ENCODE results near the gene STIMATE. TPM values are rescaled to one million over a fixed set of nuclear protein-coding genes. Genes with fewer than 3 reads are reported as not detected.
A peak's percentile ranks its signal among the peaks of the same experiment; 100 is the strongest.

The STIMATE gene
- total and polyA plus RNA-seq, 4 donors = 14.0 to 24.4 (median 20.9) TPM

GRCh38 chr3:52830535-52831258, 66.7 kb downstream of the STIMATE start, which contains the start of gene ITIH4:
Gene ITIH4 (minus strand): TSS chr3:52830672. CDS start chr3:52830642, 30 bp downstream.
- H3K9ac ChIP-seq (ENCODE audit: low read depth in 1 of 2, low read length in 2 of 2) = peak within 1 kb of the TSS; percentile 97 to 99
- peak within 1 kb of the TSS; percentile 62 to 94 (median 93) for H3K4me3 ChIP-seq (ENCODE audit: low read depth in 1 of 3, low read length in 3 of 3)
- peaks cover 11 to 70% (median 50%) of the 10 kb centered on the region in 4 donors for H3K4me1 ChIP-seq (ENCODE audit: control insufficient read depth in 4 of 4, insufficient read depth in 4 of 4, low read length in 3 of 4)
- peaks cover 2 to 23% (median 12%) of the 10 kb centered on the region in 4 donors for H3K36me3 ChIP-seq (ENCODE audit: control insufficient read depth in 4 of 4, insufficient read depth in 3 of 4, low read depth in 1 of 4, low read length in 3 of 4)
- no peaks in the 10 kb centered on the region for H3K27me3 ChIP-seq (ENCODE audit: control insufficient read depth in 4 of 4, insufficient read depth in 4 of 4, low read length in 3 of 4)
- WGBS = 36% methylated on average over 16 of the region's 16 CpGs
- no peaks in the 10 kb centered on the region for H3K9me3 ChIP-seq (ENCODE audit: control insufficient read depth in 4 of 4, low read length in 3 of 4)
- peak within 1 kb of the TSS; percentile 96 to 99 for H3K27ac ChIP-seq (ENCODE audit: low read depth in 1 of 2, low read length in 2 of 2)
- DNase-seq (ENCODE audit: low spot score) = no peak
- peak; percentile 86 for TF ChIP-seq ZBTB33 (IDR thresholded peaks at IDR 0.05)
- no peak for TF ChIP-seq NR2F2 (IDR thresholded peaks at IDR 0.05)
- TF ChIP-seq JUND (IDR thresholded peaks at IDR 0.05) = peak in 1 of 2 donors; percentile 89
- peak; percentile 71 for TF ChIP-seq ATF3 (IDR thresholded peaks at IDR 0.05)
- peak; percentile 27 to 36 for TF ChIP-seq RAD21 (IDR thresholded peaks at IDR 0.05)
- peak; percentile 61 for TF ChIP-seq FOXA1 (IDR thresholded peaks at IDR 0.05)
- peak; percentile 92 for TF ChIP-seq YY1 (IDR thresholded peaks at IDR 0.05)
- peak; percentile 87 for TF ChIP-seq REST (IDR thresholded peaks at IDR 0.05)
- peak; percentile 95 to 97 for TF ChIP-seq HNF4A (conservative IDR thresholded peaks at IDR 0.05)
- peak in 1 of 2 donors; percentile 67 for TF ChIP-seq GABPA (IDR thresholded peaks at IDR 0.05 in 1 of 2, conservative IDR thresholded peaks at IDR 0.05 in 1 of 2)
- TF ChIP-seq SP1 (IDR thresholded peaks at IDR 0.05) = peak; percentile 94
- peak; percentile 90 to 96 for TF ChIP-seq RXRA (IDR thresholded peaks at IDR 0.05)
- peak; percentile 85 for TF ChIP-seq MAX (IDR thresholded peaks at IDR 0.05)
- TF ChIP-seq CTCF (IDR thresholded peaks at IDR 0.05; ENCODE audit: low read depth, low read length, missing input control) = no peak
- TF ChIP-seq EGR1 (IDR thresholded peaks at IDR 0.05; ENCODE audit: low read depth in 2 of 2) = peak; percentile 43 to 84
- peak; percentile 83 for TF ChIP-seq HNF4G (IDR thresholded peaks at IDR 0.05)
- peak; percentile 76 for TF ChIP-seq FOXA2 (IDR thresholded peaks at IDR 0.05)
- TF ChIP-seq TAF1 (conservative IDR thresholded peaks at IDR 0.05) = peak; percentile 99
